HEK293 (cell line): ENCODE results near the gene PIP4K2A.

Source experiments
- GFI1B ChIP-seq: fragments of 450-650 bp; formaldehyde crosslinking; IDR thresholded peaks from 2 replicates; pipeline ENCODE4 v1.5.1; 2016; ENCODE audit warnings: missing biosample characterization, missing genetic modification characterization
- HOXD13 ChIP-seq: sonication (generic); formaldehyde crosslinking; IDR thresholded peaks from 2 replicates; pipeline ENCODE4 v1.8.0; 2022; ENCODE audit warnings: missing genetic modification reagents, borderline replicate concordance
- IKZF3 ChIP-seq: fragments of 450-650 bp; IDR thresholded peaks from 2 replicates; pipeline ENCODE4 v1.5.0; 2018; ENCODE audit warnings: missing biosample characterization, mild to moderate bottlenecking, missing genetic modification characterization, moderate library complexity
- KLF7 ChIP-seq: fragments of 450-650 bp; formaldehyde crosslinking; IDR thresholded peaks from 2 replicates; pipeline ENCODE4 v1.5.1; 2016; ENCODE audit warnings: missing biosample characterization, missing genetic modification characterization, borderline replicate concordance
- OVOL3 ChIP-seq: fragments of 450-650 bp; formaldehyde crosslinking; IDR thresholded peaks from 2 replicates; pipeline ENCODE4 v1.5.1; 2016; ENCODE audit warnings: missing biosample characterization, missing genetic modification characterization
- RBAK ChIP-seq: fragments of 450-650 bp; formaldehyde crosslinking; IDR thresholded peaks from 2 replicates; pipeline ENCODE4 v1.5.1; 2016; ENCODE audit warnings: missing biosample characterization, missing genetic modification characterization
- SALL2 ChIP-seq: fragments of 450-650 bp; formaldehyde crosslinking; IDR thresholded peaks from 2 replicates; pipeline ENCODE4 v1.5.0; 2017; ENCODE audit warnings: missing biosample characterization, mild to moderate bottlenecking, missing genetic modification characterization, borderline replicate concordance
- SCRT1 ChIP-seq: fragments of 450-650 bp; formaldehyde crosslinking; IDR thresholded peaks from 2 replicates; pipeline ENCODE4 v1.5.1; 2016; ENCODE audit warnings: missing biosample characterization, missing genetic modification characterization, borderline replicate concordance
- SP7 ChIP-seq: fragments of 450-650 bp; formaldehyde crosslinking; IDR thresholded peaks from 2 replicates; pipeline ENCODE4 v1.5.1; 2016; ENCODE audit warnings: missing biosample characterization, missing genetic modification characterization
- WT1 ChIP-seq: fragments of 450-650 bp; formaldehyde crosslinking; IDR thresholded peaks from 2 replicates; pipeline ENCODE4 v1.5.1; 2016; ENCODE audit warnings: missing biosample characterization, missing genetic modification characterization
- ZFP3 ChIP-seq: fragments of 450-650 bp; formaldehyde crosslinking; IDR thresholded peaks from 2 replicates; pipeline ENCODE4 v1.5.1; 2016; ENCODE audit warnings: low read depth, missing biosample characterization, missing genetic modification characterization
- ZFP69B ChIP-seq: fragments of 450-650 bp; formaldehyde crosslinking; IDR thresholded peaks from 2 replicates; pipeline ENCODE4 v1.5.1; 2016; ENCODE audit warnings: missing biosample characterization, missing genetic modification characterization
- ZNF10 ChIP-seq: fragments of 450-650 bp; formaldehyde crosslinking; IDR thresholded peaks from 2 replicates; pipeline ENCODE4 v1.5.1; 2017; ENCODE audit warnings: missing biosample characterization, missing genetic modification characterization
- ZNF114 ChIP-seq: fragments of 450-650 bp; formaldehyde crosslinking; IDR thresholded peaks from 2 replicates; pipeline ENCODE4 v1.5.0; 2017; ENCODE audit warnings: missing biosample characterization, missing genetic modification characterization
- ZNF184 ChIP-seq: fragments of 450-650 bp; IDR thresholded peaks from 2 replicates; pipeline ENCODE4 v1.5.1; 2018; ENCODE audit warnings: missing biosample characterization, mild to moderate bottlenecking, missing genetic modification characterization
- ZNF211 ChIP-seq: fragments of 450-650 bp; formaldehyde crosslinking; IDR thresholded peaks from 2 replicates; pipeline ENCODE4 v1.5.1; 2016; ENCODE audit warnings: low read depth, missing biosample characterization, missing genetic modification characterization
- ZNF24 ChIP-seq: fragments of 450-650 bp; formaldehyde crosslinking; IDR thresholded peaks from 2 replicates; pipeline ENCODE4 v1.5.1; 2016; ENCODE audit warnings: missing biosample characterization, missing genetic modification characterization
- ZNF248 ChIP-seq: fragments of 450-650 bp; formaldehyde crosslinking; IDR thresholded peaks from 2 replicates; pipeline ENCODE4 v1.5.1; 2017; ENCODE audit warnings: missing biosample characterization, missing genetic modification characterization
- ZNF366 ChIP-seq: fragments of 450-650 bp; formaldehyde crosslinking; conservative IDR thresholded peaks from 2 replicates; pipeline ENCODE4 v1.5.1; 2016; ENCODE audit warnings: missing biosample characterization, missing genetic modification characterization
- ZNF394 ChIP-seq: fragments of 450-650 bp; formaldehyde crosslinking; IDR thresholded peaks from 2 replicates; pipeline ENCODE4 v1.5.1; 2016; ENCODE audit warnings: missing biosample characterization, missing genetic modification characterization, mild to moderate bottlenecking, moderate library complexity, borderline replicate concordance
- ZNF529 ChIP-seq: fragments of 450-650 bp; formaldehyde crosslinking; IDR thresholded peaks from 2 replicates; pipeline ENCODE4 v1.5.1; 2017; ENCODE audit warnings: missing genetic modification characterization, missing biosample characterization; ENCODE audit not compliant: insufficient replicate concordance
- ZNF610 ChIP-seq: fragments of 450-650 bp; formaldehyde crosslinking; IDR thresholded peaks from 2 replicates; pipeline ENCODE4 v1.5.1; 2016; ENCODE audit warnings: missing biosample characterization, missing genetic modification characterization, borderline replicate concordance
- ZNF768 ChIP-seq: fragments of 450-650 bp; formaldehyde crosslinking; IDR thresholded peaks from 2 replicates; pipeline ENCODE4 v1.5.1; 2018; ENCODE audit warnings: missing biosample characterization, mild to moderate bottlenecking, missing genetic modification characterization
- ZSCAN4 ChIP-seq: fragments of 450-650 bp; formaldehyde crosslinking; IDR thresholded peaks from 2 replicates; pipeline ENCODE4 v1.5.1; 2017; ENCODE audit warnings: missing biosample characterization, missing genetic modification characterization
- TF ChIP-seq, protein P1 (sequence below): fragments of 450-650 bp; formaldehyde crosslinking; IDR thresholded peaks from 2 replicates; pipeline ENCODE4; 2016; ENCODE audit warnings: missing biosample characterization, missing genetic modification characterization
- TF ChIP-seq, protein P2 (sequence below): fragments of 450-650 bp; formaldehyde crosslinking; IDR thresholded peaks from 2 replicates; pipeline ENCODE4 v1.5.1; 2016; ENCODE audit warnings: missing biosample characterization, missing genetic modification characterization
- TF ChIP-seq, protein P3 (sequence below): fragments of 450-650 bp; formaldehyde crosslinking; IDR thresholded peaks from 2 replicates; pipeline ENCODE4 v1.5.1; 2016; ENCODE audit warnings: missing biosample characterization, missing genetic modification characterization
- TF ChIP-seq, protein P4 (sequence below): fragments of 450-650 bp; formaldehyde crosslinking; IDR thresholded peaks from 2 replicates; pipeline ENCODE4 v1.5.1; 2016; ENCODE audit warnings: missing biosample characterization, missing genetic modification characterization
- TF ChIP-seq, protein P5 (sequence below): fragments of 450-650 bp; formaldehyde crosslinking; IDR thresholded peaks from 2 replicates; pipeline ENCODE4 v1.5.1; 2016; ENCODE audit warnings: missing biosample characterization, missing genetic modification characterization

PIP4K2A gene

DNA sequence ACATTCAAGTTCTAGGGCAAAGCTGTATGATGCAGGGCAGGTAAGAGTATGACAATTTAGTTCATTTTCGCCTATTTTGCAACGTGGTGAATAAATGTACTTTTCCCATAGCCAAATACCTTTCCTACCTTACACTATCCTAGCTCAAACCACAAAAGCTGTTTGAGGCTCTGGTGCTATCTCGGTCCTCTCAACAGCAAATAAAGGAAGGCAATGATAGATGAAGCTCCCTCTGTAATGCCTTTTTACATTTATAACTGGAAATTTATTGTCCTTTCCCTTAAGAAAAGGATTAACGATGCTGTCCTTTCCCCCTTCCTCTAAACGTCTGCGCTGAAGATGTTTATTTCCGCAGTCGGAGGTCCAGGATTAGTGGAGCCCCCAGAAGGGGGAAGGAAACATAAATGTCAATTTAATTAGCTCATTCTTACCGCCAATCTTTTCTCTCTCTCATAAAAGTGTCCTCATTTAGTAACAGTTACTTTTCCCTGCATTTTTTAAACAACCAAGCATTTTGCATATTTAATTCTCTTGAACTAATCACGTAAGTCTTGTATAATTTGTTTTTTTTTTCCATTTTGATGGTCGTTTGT is 114.6 kb downstream of the PIP4K2A start (continued):
- TF ChIP-seq, protein P1, sequence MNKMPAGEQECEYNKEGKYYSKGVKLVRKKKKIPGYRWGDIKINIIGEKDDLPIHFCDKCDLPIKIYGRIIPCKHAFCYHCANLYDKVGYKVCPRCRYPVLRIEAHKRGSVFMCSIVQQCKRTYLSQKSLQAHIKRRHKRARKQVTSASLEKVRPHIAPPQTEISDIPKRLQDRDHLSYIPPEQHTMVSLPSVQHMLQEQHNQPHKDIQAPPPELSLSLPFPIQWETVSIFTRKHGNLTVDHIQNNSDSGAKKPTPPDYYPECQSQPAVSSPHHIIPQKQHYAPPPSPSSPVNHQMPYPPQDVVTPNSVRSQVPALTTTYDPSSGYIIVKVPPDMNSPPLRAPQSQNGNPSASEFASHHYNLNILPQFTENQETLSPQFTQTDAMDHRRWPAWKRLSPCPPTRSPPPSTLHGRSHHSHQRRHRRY (tag by site-specific recombination), result no peak
- TF ChIP-seq ZNF114 (tag by site-specific recombination), result no peak
- TF ChIP-seq RBAK (tag by site-specific recombination), result no peak
- TF ChIP-seq SCRT1, result no peak
- peak; percentile 87 for TF ChIP-seq WT1
- peak; percentile 89 for TF ChIP-seq IKZF3 (tag by site-specific recombination)
- TF ChIP-seq, protein P2, sequence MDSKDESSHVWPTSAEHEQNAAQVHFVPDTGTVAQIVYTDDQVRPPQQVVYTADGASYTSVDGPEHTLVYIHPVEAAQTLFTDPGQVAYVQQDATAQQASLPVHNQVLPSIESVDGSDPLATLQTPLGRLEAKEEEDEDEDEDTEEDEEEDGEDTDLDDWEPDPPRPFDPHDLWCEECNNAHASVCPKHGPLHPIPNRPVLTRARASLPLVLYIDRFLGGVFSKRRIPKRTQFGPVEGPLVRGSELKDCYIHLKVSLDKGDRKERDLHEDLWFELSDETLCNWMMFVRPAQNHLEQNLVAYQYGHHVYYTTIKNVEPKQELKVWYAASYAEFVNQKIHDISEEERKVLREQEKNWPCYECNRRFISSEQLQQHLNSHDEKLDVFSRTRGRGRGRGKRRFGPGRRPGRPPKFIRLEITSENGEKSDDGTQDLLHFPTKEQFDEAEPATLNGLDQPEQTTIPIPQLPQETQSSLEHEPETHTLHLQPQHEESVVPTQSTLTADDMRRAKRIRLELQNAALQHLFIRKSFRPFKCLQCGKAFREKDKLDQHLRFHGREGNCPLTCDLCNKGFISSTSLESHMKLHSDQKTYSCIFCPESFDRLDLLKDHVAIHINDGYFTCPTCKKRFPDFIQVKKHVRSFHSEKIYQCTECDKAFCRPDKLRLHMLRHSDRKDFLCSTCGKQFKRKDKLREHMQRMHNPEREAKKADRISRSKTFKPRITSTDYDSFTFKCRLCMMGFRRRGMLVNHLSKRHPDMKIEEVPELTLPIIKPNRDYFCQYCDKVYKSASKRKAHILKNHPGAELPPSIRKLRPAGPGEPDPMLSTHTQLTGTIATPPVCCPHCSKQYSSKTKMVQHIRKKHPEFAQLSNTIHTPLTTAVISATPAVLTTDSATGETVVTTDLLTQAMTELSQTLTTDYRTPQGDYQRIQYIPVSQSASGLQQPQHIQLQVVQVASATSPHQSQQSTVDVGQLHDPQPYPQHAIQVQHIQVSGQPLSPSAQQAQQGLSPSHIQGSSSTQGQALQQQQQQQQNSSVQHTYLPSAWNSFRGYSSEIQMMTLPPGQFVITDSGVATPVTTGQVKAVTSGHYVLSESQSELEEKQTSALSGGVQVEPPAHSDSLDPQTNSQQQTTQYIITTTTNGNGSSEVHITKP (tag by site-specific recombination), result no peak; the same call in 1 of the 2 replicates
- TF ChIP-seq ZNF184 (tag by site-specific recombination), result no peak
- no peak for TF ChIP-seq ZNF768 (tag by site-specific recombination)
- no peak for TF ChIP-seq ZNF529 (tag by site-specific recombination)
- TF ChIP-seq HOXD13 (CRISPR knock-in tag), result no peak
- TF ChIP-seq ZNF610 (tag by site-specific recombination), result 0 out of 2 replicates have a peak, but pooled peaks have one; percentile 36
- TF ChIP-seq, protein P3, sequence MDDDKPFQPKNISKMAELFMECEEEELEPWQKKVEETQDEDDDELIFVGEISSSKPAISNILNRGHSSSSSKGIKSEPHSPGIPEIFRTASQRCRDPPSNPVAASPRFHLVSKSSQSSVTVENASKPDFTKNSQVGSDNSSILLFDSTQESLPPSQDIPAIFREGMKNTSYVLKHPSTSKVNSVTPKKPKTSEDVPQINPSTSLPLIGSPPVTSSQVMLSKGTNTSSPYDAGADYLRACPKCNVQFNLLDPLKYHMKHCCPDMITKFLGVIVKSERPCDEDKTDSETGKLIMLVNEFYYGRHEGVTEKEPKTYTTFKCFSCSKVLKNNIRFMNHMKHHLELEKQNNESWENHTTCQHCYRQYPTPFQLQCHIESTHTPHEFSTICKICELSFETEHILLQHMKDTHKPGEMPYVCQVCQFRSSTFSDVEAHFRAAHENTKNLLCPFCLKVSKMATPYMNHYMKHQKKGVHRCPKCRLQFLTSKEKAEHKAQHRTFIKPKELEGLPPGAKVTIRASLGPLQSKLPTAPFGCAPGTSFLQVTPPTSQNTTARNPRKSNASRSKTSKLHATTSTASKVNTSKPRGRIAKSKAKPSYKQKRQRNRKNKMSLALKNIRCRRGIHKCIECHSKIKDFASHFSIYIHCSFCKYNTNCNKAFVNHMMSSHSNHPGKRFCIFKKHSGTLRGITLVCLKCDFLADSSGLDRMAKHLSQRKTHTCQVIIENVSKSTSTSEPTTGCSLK (tag by site-specific recombination), result no peak
- no peak for TF ChIP-seq ZFP3 (tag by site-specific recombination)
- peak; percentile 60; the same call in 1 of the 2 replicates for TF ChIP-seq GFI1B (tag by site-specific recombination)
- TF ChIP-seq, protein P4, sequence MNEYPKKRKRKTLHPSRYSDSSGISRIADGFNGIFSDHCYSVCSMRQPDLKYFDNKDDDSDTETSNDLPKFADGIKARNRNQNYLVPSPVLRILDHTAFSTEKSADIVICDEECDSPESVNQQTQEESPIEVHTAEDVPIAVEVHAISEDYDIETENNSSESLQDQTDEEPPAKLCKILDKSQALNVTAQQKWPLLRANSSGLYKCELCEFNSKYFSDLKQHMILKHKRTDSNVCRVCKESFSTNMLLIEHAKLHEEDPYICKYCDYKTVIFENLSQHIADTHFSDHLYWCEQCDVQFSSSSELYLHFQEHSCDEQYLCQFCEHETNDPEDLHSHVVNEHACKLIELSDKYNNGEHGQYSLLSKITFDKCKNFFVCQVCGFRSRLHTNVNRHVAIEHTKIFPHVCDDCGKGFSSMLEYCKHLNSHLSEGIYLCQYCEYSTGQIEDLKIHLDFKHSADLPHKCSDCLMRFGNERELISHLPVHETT, result 0 out of 2 replicates have a peak, but pooled peaks have one; percentile 23
- TF ChIP-seq OVOL3 (tag by site-specific recombination), result peak; percentile 93
- no peak for TF ChIP-seq ZFP69B
- TF ChIP-seq ZNF394 (tag by site-specific recombination), result peak; percentile 38; the same call in 1 of the 2 replicates
- no peak for TF ChIP-seq ZNF248 (tag by site-specific recombination)
- no peak for TF ChIP-seq KLF7
- TF ChIP-seq ZNF10 (tag by site-specific recombination), result no peak
- TF ChIP-seq ZSCAN4 (tag by site-specific recombination), result no peak
- TF ChIP-seq SP7, result peak; percentile 27; the same call in 1 of the 2 replicates
- TF ChIP-seq ZNF366 (tag by site-specific recombination), result no peak
- TF ChIP-seq, protein P5, sequence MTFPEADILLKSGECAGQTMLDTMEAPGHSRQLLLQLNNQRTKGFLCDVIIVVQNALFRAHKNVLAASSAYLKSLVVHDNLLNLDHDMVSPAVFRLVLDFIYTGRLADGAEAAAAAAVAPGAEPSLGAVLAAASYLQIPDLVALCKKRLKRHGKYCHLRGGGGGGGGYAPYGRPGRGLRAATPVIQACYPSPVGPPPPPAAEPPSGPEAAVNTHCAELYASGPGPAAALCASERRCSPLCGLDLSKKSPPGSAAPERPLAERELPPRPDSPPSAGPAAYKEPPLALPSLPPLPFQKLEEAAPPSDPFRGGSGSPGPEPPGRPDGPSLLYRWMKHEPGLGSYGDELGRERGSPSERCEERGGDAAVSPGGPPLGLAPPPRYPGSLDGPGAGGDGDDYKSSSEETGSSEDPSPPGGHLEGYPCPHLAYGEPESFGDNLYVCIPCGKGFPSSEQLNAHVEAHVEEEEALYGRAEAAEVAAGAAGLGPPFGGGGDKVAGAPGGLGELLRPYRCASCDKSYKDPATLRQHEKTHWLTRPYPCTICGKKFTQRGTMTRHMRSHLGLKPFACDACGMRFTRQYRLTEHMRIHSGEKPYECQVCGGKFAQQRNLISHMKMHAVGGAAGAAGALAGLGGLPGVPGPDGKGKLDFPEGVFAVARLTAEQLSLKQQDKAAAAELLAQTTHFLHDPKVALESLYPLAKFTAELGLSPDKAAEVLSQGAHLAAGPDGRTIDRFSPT (tag by site-specific recombination), result peak; percentile 86
- TF ChIP-seq SALL2 (tag by site-specific recombination), result no peak
- peak; percentile 41; the same call in 1 of the 2 replicates for TF ChIP-seq ZNF24 (tag by site-specific recombination)
- TF ChIP-seq ZNF211 (tag by site-specific recombination), result no peak
